GM12891 (cell line): ENCODE data around the gene PDIK1L.

Experiments used
- DNase-seq: peaks from one replicate; pipeline ENCODE4 v3.0.0; 2011; ENCODE audit warnings: low spot score; ENCODE audit not compliant: insufficient read length
- FAIRE-seq: peaks from 2 replicates; lab custom pipeline; 2011; peaks lifted over from hg19 to GRCh38; lab: Jason Lieb, UNC
- PAX5 ChIP-seq: IDR thresholded peaks from 2 replicates; pipeline ENCODE4 v1.6.1; 2011; ENCODE audit warnings: low read length, moderate library complexity, mild to moderate bottlenecking; ENCODE audit not compliant: insufficient read depth, severe bottlenecking
- POLR2A ChIP-seq: IDR thresholded peaks from 2 replicates; pipeline ENCODE4 v1.6.1; 2011; ENCODE audit warnings: low read depth, low read length, control low read depth
- POLR2AphosphoS5 ChIP-seq: IDR thresholded peaks from 2 replicates; pipeline ENCODE4 v1.6.1; 2011; ENCODE audit warnings: low read depth, low read length, control low read depth
- POU2F2 ChIP-seq: IDR thresholded peaks from 2 replicates; pipeline ENCODE4 v1.6.1; 2011; ENCODE audit warnings: low read depth, mild to moderate bottlenecking, control low read depth, low read length, moderate library complexity
- SPI1 ChIP-seq: IDR thresholded peaks from 2 replicates; pipeline ENCODE4 v1.6.1; 2011; ENCODE audit warnings: low read depth, low read length, control low read depth
- TAF1 ChIP-seq: IDR thresholded peaks from 2 replicates; pipeline ENCODE4 v1.6.1; 2011; ENCODE audit warnings: low read depth, low read length, control low read depth

The PDIK1L gene

GRCh38 chr1:26075421-26076144 lies 36.0 kb upstream of the PDIK1L start:
- DNase-seq (no peak), FAIRE-seq (no peak)
- TF ChIP-seq POLR2A (no peak), TAF1 (no peak), PAX5 (no peak), SPI1 (no peak)

GRCh38 chr1:26077524-26077923 lies 34.1 kb upstream of the PDIK1L start:
- no peak for FAIRE-seq

GRCh38 chr1:26078286-26079177 lies 33.1 kb upstream of the PDIK1L start:
- TF ChIP-seq SPI1: no peak
- no peak for TF ChIP-seq POU2F2
- no peak for TF ChIP-seq TAF1
- no peak for TF ChIP-seq PAX5
- no peak for TF ChIP-seq POLR2AphosphoS5
- TF ChIP-seq POLR2A: no peak
- FAIRE-seq (no peak), DNase-seq (no peak)

More at GRCh38 chr1:26077524-26077923, 34.1 kb upstream of the PDIK1L start:
- no peak for DNase-seq
- no peak for TF ChIP-seq TAF1
- no peak for TF ChIP-seq POU2F2
- TF ChIP-seq SPI1: no peak
- TF ChIP-seq PAX5: no peak
- no peak for TF ChIP-seq POLR2AphosphoS5
- TF ChIP-seq POLR2A: no peak

GRCh38 chr1:26079178-26079563 lies 32.5 kb upstream of the PDIK1L start:
- no peak for FAIRE-seq
- no peak for TF ChIP-seq POLR2A
- no peak for TF ChIP-seq POLR2AphosphoS5
- TF ChIP-seq POU2F2: no peak
- TF ChIP-seq PAX5: no peak
- TF ChIP-seq TAF1: no peak

GRCh38 chr1:26079960-26080814 lies 31.4 kb upstream of the PDIK1L start:
- FAIRE-seq: no peak
- DNase-seq: no peak
- TF ChIP-seq POLR2A: no peak
- no peak for TF ChIP-seq SPI1
- TF ChIP-seq POLR2AphosphoS5: no peak
- TF ChIP-seq PAX5: no peak
- no peak for TF ChIP-seq TAF1
- TF ChIP-seq POU2F2: no peak

More at GRCh38 chr1:26079178-26079563, 32.5 kb upstream of the PDIK1L start:
- DNase-seq: no peak

- FAIRE-seq (no peak), DNase-seq (no peak)
- no peak for TF ChIP-seq PAX5
These were observed 30.2 kb upstream of the PDIK1L start for GRCh38 chr1:26081267-26082019.

GRCh38 chr1:26082020-26082350 lies 29.6 kb upstream of the PDIK1L start:
- no peak for TF ChIP-seq TAF1
- no peak for TF ChIP-seq POLR2AphosphoS5
- TF ChIP-seq SPI1: no peak
- TF ChIP-seq POU2F2: no peak
- no peak for TF ChIP-seq POLR2A
- no peak for TF ChIP-seq PAX5
- DNase-seq (no peak), FAIRE-seq (no peak)

GRCh38 chr1:26083208-26083607 lies 28.4 kb upstream of the PDIK1L start:
- no peak for TF ChIP-seq TAF1
- no peak for TF ChIP-seq SPI1
- TF ChIP-seq POU2F2: no peak
- no peak for TF ChIP-seq POLR2AphosphoS5
- TF ChIP-seq POLR2A: no peak
- no peak for TF ChIP-seq PAX5
- no peak for DNase-seq
- no peak for FAIRE-seq

- FAIRE-seq: no peak
- TF ChIP-seq POLR2AphosphoS5 (no peak), SPI1 (no peak), PAX5 (no peak), POLR2A (no peak), TAF1 (no peak)
- DNase-seq: no peak
These were observed 27.5 kb upstream of the PDIK1L start for GRCh38 chr1:26084091-26084561.
